B cell (primary cell): Measurements from ENCODE around the gene DNM1. TPM values are rescaled to one million over a fixed set of nuclear protein-coding genes. Genes with fewer than 3 reads are reported as not detected.

Experiments
- ATAC-seq: fragments of 200-7000 bp; cut with Tn5 transposase; one replicate; pipeline ENCODE4 v1.10.0; 2021; ENCODE audit warnings: low read depth, mild to moderate bottlenecking, moderate number of reproducible peaks, moderate library complexity
- CTCF ChIA-PET: fragments of 350-600 bp; sonication (Branson Sonifier 250); formaldehyde crosslinking; loops from one replicate; lab custom pipeline; 2021; ENCODE audit warnings: antibody characterized with exemption, inconsistent platforms; lab: Charles Lee
- POLR2A ChIA-PET: fragments of 350-600 bp; sonication (Branson Sonifier 250); formaldehyde crosslinking; loops from one replicate; lab custom pipeline; 2021; ENCODE audit warnings: antibody characterized with exemption; lab: Charles Lee
- DNase-seq: peaks from one replicate; pipeline ENCODE4 v3.0.0; 2013
- H2AFZ ChIP-seq: 2 replicates; pipeline ENCODE4 v1.6.1; 2012; ENCODE audit warnings: mild to moderate bottlenecking, low read depth, low read length; ENCODE audit not compliant: insufficient read depth, poor library complexity, severe bottlenecking
- H3K27ac ChIP-seq, 2 donors: 1 replicate in 1 of 2; 2 replicates in 1 of 2; pipeline ENCODE4 v1.5.1; 2012 to 2013; ENCODE audit warnings: low read length in 2 of 2, mild to moderate bottlenecking in 2 of 2, moderate library complexity in 1 of 2
- H3K27me3 ChIP-seq, 4 experiments: fragments of 200-600 bp in 1 of 4; sonication (generic) in 1 of 4; replicated peaks in 1 of 4; 1 replicate in 2 of 4; 2 replicates in 2 of 4; pipeline versions ENCODE4 v1.6.1 to v1.7.0; 2013 to 2016; ENCODE audit warnings: low read length in 3 of 4, mild to moderate bottlenecking in 2 of 4, mixed read lengths in 1 of 4, moderate library complexity in 1 of 4; ENCODE audit not compliant: insufficient read depth in 4 of 4, control insufficient read depth in 3 of 4; ENCODE audit errors: control extremely low read depth in 1 of 4
- H3K36me3 ChIP-seq, 2 experiments: replicated peaks in 1 of 2; 1 replicate in 1 of 2; 2 replicates in 1 of 2; pipeline versions ENCODE4 v1.6.1 to v1.7.1; 2013; ENCODE audit warnings: low read length in 1 of 2; ENCODE audit not compliant: insufficient read depth in 2 of 2, control insufficient read depth in 1 of 2; ENCODE audit errors: control extremely low read depth in 1 of 2, extremely low read depth in 1 of 2
- H3K4me1 ChIP-seq, 2 donors: fragments of 200-600 bp in 1 of 2; sonication (generic) in 1 of 2; 1 replicate in 1 of 2; 2 replicates in 1 of 2; pipeline versions ENCODE4 v1.5.1 to v1.6.1; 2013 to 2017; ENCODE audit warnings: low read length in 2 of 2; ENCODE audit not compliant: control insufficient read depth in 2 of 2, insufficient read depth in 2 of 2
- H3K4me2 ChIP-seq: replicated peaks from 2 replicates; pipeline ENCODE3; 2012; ENCODE audit warnings: mild to moderate bottlenecking, low read depth, low read length; ENCODE audit not compliant: poor library complexity, severe bottlenecking
- H3K4me3 ChIP-seq, 5 experiments: fragments of 200-600 bp in 1 of 5; sonication (generic) in 1 of 5; 1 replicate in 3 of 5; 2 replicates in 2 of 5; pipeline versions ENCODE4 v1.5.1 to v1.7.0; 2011 to 2016; ENCODE audit warnings: low read length in 4 of 5, mild to moderate bottlenecking in 4 of 5, low read depth in 2 of 5, control low read depth in 1 of 5, moderate library complexity in 1 of 5; ENCODE audit not compliant: insufficient read depth in 1 of 5; ENCODE audit errors: control extremely low read depth in 1 of 5, extremely low read depth in 1 of 5
- H3K79me2 ChIP-seq: fragments of 200-600 bp; sonication (generic); one replicate; pipeline ENCODE4 v1.6.0; 2016; ENCODE audit warnings: low read length; ENCODE audit not compliant: control insufficient read depth, insufficient read depth
- H3K9ac ChIP-seq: fragments of 200-600 bp; sonication (generic); 2 replicates; pipeline ENCODE4 v1.6.1; 2017; ENCODE audit warnings: mild to moderate bottlenecking, low read length, moderate library complexity
- H3K9me3 ChIP-seq, 3 donors: one replicate each; pipeline versions ENCODE4 v1.6.1 to v1.7.1; 2013; ENCODE audit warnings: low read length in 2 of 3; ENCODE audit not compliant: control insufficient read depth in 2 of 3, insufficient read depth in 1 of 3; ENCODE audit errors: control extremely low read depth in 1 of 3
- H4K20me1 ChIP-seq: 2 replicates; pipeline ENCODE4 v1.6.0; 2012; ENCODE audit warnings: mild to moderate bottlenecking, low read length; ENCODE audit not compliant: insufficient read depth, control insufficient read depth, poor library complexity, severe bottlenecking
- H3K27ac Mint-ChIP-seq: one replicate; pipeline ENCODE4 v1.8.0; 2021; ENCODE audit warnings: mixed read lengths
- H3K27me3 Mint-ChIP-seq: one replicate; pipeline ENCODE4 v1.8.0; 2021; ENCODE audit warnings: mixed read lengths
- H3K4me1 Mint-ChIP-seq: one replicate; pipeline ENCODE4 v1.8.0; 2021; ENCODE audit warnings: mixed read lengths
- H3K4me3 Mint-ChIP-seq: one replicate; pipeline ENCODE4 v1.8.0; 2021; ENCODE audit warnings: mixed read lengths
- H3K9me3 Mint-ChIP-seq: one replicate; pipeline ENCODE4 v1.8.0; 2022; ENCODE audit warnings: mixed read lengths; ENCODE audit not compliant: insufficient read depth
- EZH2 ChIP-seq: IDR thresholded peaks from 2 replicates; pipeline ENCODE4 v1.6.1; 2012; ENCODE audit warnings: borderline replicate concordance, low read depth, mild to moderate bottlenecking, moderate library complexity, low read length; ENCODE audit not compliant: insufficient read depth, poor library complexity, severe bottlenecking
- WGBS: methylation state at CpG from one replicate; pipeline ENCODE4 v1.1.5; 2013; ENCODE audit warnings: missing lambda C conversion rate; ENCODE audit not compliant: insufficient coverage; 5-methylcytosine and 5-hydroxymethylcytosine counted together
- intact Hi-C: fragments of 100-400 bp; cut with micrococcal nuclease; formaldehyde crosslinking; loops from one replicate; pipeline ENCODE4 v1.10.0; 2022
- polyA plus RNA-seq: library from polyadenylated mRNA; depleted of rRNA; stranded (reverse); fragments of >200 nt; gene quantifications from 2 replicates; pipeline ENCODE4 v1.2.3, GENCODE V29; 2012
- total RNA-seq, 2 donors: library from RNA; stranded (reverse); fragments of 120-200 nt in 1 of 2; gene quantifications; 1 replicate in 1 of 2; 2 replicates in 1 of 2; pipeline versions ENCODE4 v1.2.3 to v1.2.4, GENCODE V29; 2013 to 2022
- TF ChIP-seq, protein P1 (sequence below): fragments of 200-600 bp; IDR thresholded peaks from one replicate; pipeline ENCODE4 v1.8.0; 2022; ENCODE audit warnings: antibody characterized with exemption, mild to moderate bottlenecking

DNM1 gene
- total and polyA plus RNA-seq, 2 donors (not counting 1 experiment from before 2014, with no cell fraction given) = 0.63 to 1.3 TPM

DNA sequence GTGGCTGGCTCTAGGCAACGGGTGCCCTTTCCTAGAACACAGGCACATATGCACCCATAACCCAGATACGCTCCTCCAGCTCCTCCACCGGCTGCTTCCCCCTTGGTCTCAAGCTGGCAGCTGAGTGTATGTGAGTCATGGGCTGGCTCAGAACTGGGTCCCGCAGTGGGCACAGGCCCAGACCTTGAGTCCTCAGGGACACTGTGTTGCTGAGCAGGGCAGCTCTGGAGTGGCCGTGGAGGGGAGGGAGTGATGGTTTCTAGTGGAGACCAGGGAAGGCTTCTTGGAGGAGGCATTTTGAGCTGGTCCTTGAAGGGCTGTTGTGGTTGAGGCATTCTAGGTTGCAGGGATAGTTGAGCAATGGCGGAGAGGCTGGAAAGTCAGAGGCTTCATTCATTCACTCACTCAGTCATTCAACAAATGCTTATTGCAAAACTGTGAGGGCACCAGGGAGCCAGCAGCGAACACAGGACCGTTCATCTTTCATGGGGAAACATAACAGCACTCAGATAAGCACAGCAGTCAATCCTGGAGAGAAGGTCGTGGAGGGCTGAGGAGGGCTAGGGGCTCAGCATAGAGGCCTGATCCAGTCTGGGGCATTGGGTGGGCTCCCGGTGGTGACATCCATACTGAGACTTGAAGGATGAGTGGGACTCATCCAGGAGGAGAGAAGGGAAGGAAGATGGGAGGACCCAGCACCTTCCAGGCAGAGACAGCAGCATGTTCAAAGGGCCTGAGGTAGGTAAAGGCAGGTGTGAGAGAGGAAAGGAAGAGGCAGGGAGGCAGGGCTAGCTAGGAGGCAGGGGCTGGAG, 40.8 kb upstream of the DNM1 start:
- ATAC-seq (no peak), DNase-seq (no peak)
- POLR2A ChIA-PET = no interaction called here
- Mint-ChIP-seq H3K9me3 (no peaks in the 10 kb centered on the region), H3K27ac (peak overlapping the region; percentile 13), H3K4me3 (peak overlapping the region; percentile 37), H3K4me1 (peaks cover 12% of the 10 kb centered on the region), H3K27me3 (no peaks in the 10 kb centered on the region)
- Histone ChIP-seq H3K9ac (no peak overlapping the region), H2AFZ (no peak overlapping the region), H3K27ac (no peak overlapping the region), H3K4me3 (no peak overlapping the region), H3K4me2 (no peak overlapping the region), H3K79me2 (peaks cover 14% of the 10 kb centered on the region), H4K20me1 (no peaks in the 10 kb centered on the region), H3K36me3 (peaks cover 2 to 26% of the 10 kb centered on the region in 2 experiments), H3K27me3 (no peaks in the 10 kb centered on the region), H3K4me1 (peaks cover 6 to 17% of the 10 kb centered on the region in 2 donors), H3K9me3 (no peaks in the 10 kb centered on the region)
- 97% methylated on average over 7 of the region's 10 CpGs for WGBS
- TF ChIP-seq, protein P1, sequence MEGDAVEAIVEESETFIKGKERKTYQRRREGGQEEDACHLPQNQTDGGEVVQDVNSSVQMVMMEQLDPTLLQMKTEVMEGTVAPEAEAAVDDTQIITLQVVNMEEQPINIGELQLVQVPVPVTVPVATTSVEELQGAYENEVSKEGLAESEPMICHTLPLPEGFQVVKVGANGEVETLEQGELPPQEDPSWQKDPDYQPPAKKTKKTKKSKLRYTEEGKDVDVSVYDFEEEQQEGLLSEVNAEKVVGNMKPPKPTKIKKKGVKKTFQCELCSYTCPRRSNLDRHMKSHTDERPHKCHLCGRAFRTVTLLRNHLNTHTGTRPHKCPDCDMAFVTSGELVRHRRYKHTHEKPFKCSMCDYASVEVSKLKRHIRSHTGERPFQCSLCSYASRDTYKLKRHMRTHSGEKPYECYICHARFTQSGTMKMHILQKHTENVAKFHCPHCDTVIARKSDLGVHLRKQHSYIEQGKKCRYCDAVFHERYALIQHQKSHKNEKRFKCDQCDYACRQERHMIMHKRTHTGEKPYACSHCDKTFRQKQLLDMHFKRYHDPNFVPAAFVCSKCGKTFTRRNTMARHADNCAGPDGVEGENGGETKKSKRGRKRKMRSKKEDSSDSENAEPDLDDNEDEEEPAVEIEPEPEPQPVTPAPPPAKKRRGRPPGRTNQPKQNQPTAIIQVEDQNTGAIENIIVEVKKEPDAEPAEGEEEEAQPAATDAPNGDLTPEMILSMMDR = no peak
- no peak for TF ChIP-seq EZH2
- CTCF ChIA-PET = interaction anchor here (0.6 to 1.4 kb wide), 5 partner anchors 9 to 205 kb away, joined by 3 to 5 read pairs (median 3); partner anchors contain the start of gene CIZ1
- intact Hi-C loops = no loop called here

DNA sequence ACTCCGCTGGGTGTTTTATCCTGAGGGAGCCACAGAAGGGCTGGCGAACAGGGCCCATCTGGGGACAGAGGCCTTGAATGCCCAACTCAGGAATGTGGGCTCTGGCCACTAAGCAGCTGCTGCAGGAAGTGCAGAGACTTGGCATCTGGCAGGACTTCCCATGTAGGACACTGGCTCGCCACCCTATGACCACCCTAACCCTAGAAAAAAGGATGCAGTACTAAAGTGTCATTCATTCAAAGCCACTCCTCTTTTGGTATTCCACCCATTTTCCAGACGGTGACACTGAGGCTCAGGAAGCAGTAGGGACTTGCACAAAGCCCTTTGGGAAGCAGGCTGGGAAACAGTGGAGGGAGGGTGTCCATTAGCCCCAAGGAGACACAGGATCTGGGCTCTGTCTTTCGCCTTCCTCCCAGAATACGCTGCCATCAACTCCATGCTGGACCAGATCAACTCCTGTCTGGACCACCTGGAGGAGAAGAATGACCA, 40.1 kb upstream of the DNM1 start:
- no peaks in the 10 kb centered on the region for H3K9me3 Mint-ChIP-seq
- H3K9ac ChIP-seq = no peak overlapping the region
- peaks cover 6 to 17% of the 10 kb centered on the region in 2 donors for H3K4me1 ChIP-seq
- 94% methylated on average over 6 of the region's 6 CpGs for WGBS
- no peak overlapping the region for H3K4me3 ChIP-seq
- ChIA-PET POLR2A (no interaction called here), CTCF (interaction anchor here (1.2 kb wide), 1 partner anchor 9 kb away, joined by 3 read pairs; no protein-coding TSS in a partner anchor)
- ATAC-seq = no peak
- no peak overlapping the region for H3K27ac ChIP-seq
- no peaks in the 10 kb centered on the region for H3K9me3 ChIP-seq
- no peaks in the 10 kb centered on the region for H4K20me1 ChIP-seq
- TF ChIP-seq, protein P1 = no peak
- no peak for TF ChIP-seq EZH2
- DNase-seq = no peak
- H3K4me1 Mint-ChIP-seq = peaks cover 12% of the 10 kb centered on the region
- no peak overlapping the region for H3K4me2 ChIP-seq
- H3K4me3 Mint-ChIP-seq = no peak overlapping the region
- H3K79me2 ChIP-seq = peaks cover 14% of the 10 kb centered on the region
- H3K36me3 ChIP-seq = peaks cover 4 to 30% of the 10 kb centered on the region in 2 experiments
- no peak overlapping the region for H2AFZ ChIP-seq
- no peak overlapping the region for H3K27ac Mint-ChIP-seq
- intact Hi-C loops = no loop called here
- H3K27me3 Mint-ChIP-seq = no peaks in the 10 kb centered on the region
- H3K27me3 ChIP-seq = no peaks in the 10 kb centered on the region
